GM23338 (cell line): Measurements from ENCODE around the gene PTP4A1.

Experiments
- CTCF ChIP-seq, 2 experiments: fragments of 200-600 bp in 1 of 2; sonication (generic) in 1 of 2; conservative IDR thresholded peaks; 2 replicates each; pipeline versions ENCODE4 v1.5.1 to v1.6.1; 2016 to 2017; ENCODE audit warnings: antibody characterized with exemption in 2 of 2, low read depth in 2 of 2, mild to moderate bottlenecking in 2 of 2, moderate library complexity in 1 of 2
- EZH2 ChIP-seq: fragments of 200-600 bp; sonication (generic); IDR thresholded peaks from one replicate; pipeline ENCODE4 v1.8.0; 2017; ENCODE audit warnings: antibody characterized with exemption, mild to moderate bottlenecking, low read depth; ENCODE audit not compliant: unreplicated experiment

- TF ChIP-seq EZH2 (no peak), CTCF (conservative IDR thresholded peaks at IDR 0.05; ENCODE audit: low read depth in 2 of 2) (no peak)
Observed at GRCh38 chr6:63523630-63524029, 48.6 kb upstream of the PTP4A1 start.
